Hematopoietic multipotent progenitor cell treated with erythropoietin and hydrocortisone succinate and interleukin-3 and kit ligand, for 8 days (in vitro differentiated cells): ENCODE data around the gene FRMD3.

Experiments used
- DNase-seq: peaks from one replicate; pipeline ENCODE4 v3.0.0-alpha.2; 2015

Gene FRMD3

DNA sequence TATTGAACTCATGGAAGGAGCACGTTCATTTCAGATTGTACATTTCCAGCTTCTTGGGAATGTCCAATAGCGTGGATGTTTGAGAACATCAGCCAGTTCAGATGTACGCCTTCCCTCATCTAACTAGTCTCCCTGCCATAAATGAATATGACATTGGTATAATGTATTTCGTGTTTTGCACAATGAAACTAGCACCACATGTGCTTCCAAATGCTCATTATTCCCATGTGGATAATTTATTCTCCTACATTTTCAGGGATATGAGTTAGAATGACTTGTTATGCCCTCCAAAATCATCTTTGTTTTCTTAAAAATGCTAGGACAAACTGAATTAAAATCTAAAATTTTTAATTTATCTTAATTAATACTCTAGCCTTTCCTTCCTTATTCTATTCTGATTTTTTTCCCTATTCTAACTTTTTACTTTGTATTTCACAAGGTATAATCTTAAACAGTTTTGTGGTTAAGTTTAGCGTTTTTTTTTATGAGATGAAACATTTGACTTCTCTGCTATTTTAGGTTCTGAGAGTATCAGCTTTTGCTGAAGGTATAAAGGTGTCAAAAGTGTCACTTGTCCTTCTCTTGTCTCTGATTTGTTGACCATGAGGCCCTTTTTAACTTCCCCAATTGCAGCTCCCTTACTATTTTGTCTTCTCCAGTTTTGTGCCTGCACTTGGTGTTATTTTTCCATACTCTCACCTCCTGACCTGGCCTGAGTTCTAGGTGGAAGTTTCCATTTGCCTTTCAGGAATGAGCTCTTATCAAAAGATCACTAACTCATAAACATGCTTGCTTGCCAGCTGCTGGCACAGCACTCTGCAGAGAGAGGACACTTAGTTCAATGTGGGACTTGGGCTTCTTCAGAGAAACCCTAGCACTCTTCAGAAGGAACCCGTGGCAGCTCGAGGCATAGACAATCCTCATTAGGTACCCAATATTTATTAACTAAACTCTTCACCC, 106.8 kb downstream of the FRMD3 start:
- DNase-seq: no peak

DNA sequence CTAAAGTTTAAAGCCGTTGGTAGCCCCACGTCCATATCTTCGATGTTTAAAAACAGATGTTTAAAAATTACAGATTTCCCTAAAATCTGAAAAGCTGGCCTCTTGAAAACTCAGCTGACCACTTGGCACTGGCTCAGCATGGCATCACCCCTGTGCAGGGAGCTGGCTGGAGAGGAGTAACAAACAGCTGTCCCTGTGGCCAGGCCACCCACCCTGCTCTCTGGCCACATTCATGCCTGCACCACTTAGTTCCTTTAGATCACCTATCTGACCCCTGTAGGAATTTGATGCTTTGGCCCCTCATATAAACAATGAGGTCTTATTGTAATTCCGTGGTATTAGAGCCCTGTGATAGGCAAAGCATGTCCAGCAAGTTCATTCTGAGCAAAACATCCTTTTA, 107.5 kb downstream of the FRMD3 start:
- no peak for DNase-seq

DNA sequence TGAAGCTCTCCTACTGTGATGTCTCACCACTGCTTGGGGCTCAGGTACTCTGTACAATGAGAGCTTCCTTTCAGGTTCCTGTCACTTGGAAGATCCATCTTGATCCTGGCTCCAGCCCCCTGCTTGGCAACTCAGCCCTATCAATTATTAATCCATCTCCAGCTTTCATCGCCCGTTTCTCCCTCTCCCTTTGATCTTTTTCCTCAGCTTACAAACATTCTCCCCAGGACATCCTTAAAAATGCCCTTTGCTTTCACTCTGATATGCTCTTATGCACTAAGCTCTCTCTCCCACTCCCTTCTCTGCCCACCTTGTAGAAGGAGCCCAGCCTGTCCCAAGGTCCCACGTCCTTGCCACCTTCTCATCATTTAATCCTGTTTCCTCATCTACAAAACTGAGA, 109.0 kb downstream of the FRMD3 start:
- DNase-seq: no peak

DNA sequence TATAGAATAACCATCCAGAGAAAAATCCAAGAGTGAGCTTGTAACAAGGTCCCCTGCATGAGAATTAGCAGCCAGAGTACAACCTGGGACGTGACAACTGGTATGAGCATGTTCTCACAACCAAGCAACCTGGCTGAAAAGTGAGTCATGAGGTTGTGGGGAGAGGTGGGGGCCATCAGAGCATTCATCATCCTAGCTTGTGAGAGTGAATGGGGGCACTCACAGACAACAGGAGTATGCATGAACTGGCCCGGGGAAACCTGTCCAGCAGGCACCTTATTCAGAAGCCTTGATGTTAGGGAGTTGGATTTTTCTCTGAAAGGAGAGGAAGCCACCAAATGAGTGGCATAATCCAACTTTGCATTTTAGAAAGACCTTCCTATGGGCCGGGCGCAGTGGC, 113.0 kb downstream of the FRMD3 start:
- no peak for DNase-seq

DNA sequence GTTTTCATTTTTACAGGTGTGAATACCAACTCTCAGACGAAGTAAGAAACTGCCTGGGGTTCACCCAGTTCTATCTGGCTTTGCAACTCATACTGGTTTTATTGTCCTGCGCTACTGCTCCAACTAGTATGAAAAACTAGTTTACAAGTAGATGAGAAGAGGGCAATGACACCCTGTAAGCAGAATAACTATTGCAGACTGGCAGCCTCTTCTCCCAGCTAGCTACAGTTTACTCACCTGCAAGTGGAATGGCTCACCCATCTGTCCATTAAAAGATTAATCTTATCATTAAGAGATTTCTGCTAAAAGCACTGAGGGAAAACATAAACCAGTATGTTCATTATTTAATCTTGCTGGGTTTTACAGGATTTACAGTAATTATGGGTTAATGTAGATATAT, 113.4 kb downstream of the FRMD3 start:
- DNase-seq: no peak

DNA sequence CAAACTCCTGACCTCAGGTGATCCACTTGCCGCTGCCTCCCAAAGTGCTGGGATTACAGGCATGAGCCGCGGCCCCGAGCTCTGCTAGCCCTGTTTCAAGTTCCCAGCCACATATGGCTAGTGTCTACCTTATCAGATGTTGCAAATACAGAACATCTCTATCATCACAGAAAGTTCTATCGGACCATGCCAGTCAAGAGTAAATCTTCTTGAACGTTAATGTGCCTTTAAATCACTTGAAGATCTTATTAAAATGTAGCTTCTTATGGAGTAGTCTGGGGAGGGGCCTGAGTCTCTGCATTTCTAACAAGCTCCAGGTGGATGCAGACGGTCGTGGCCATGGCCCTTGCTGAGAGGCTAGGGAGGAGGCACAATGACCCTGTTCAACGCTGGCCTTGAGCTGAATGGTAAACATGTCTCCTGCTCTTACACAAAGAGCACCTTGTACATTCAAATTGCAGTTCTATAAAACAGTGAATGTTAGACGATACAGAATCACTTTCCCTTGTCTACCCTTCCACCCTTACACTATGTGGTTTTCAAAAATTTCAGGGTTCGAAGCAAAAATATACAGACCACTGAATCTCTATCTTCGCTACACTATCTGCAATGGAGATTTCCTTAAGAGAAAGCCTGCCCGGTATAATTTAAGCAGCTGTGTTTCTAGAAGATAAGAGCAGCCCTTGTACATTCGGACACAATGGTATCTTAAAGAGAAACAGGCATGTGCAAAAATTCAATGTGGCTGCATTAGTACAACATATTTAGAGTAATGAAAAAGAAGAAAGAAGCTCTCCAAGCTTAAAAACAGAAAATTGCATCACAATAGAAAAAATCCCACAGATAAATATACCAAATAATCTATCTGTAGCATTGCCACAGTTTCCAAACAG, 114.1 kb downstream of the FRMD3 start:
- no peak for DNase-seq

DNA sequence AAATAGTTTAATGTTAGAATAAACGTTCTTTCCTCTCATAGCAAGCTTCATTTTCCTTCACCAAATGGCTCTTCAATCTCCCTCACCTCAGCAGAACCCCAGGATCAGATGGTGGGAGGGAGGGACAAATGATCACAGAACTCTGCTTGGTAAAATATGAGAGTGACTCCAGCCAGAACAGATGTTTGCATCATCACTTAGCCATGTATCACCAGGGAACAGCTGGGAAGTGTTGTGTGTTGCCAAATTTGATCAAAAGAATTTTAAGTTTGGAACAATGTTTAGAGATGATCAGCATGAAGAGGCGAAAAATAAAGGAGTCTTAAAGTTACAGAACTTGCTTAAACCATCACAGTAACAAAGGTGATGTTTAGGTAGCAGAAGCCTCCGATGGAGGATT, 115.7 kb downstream of the FRMD3 start:
- DNase-seq: no peak

DNA sequence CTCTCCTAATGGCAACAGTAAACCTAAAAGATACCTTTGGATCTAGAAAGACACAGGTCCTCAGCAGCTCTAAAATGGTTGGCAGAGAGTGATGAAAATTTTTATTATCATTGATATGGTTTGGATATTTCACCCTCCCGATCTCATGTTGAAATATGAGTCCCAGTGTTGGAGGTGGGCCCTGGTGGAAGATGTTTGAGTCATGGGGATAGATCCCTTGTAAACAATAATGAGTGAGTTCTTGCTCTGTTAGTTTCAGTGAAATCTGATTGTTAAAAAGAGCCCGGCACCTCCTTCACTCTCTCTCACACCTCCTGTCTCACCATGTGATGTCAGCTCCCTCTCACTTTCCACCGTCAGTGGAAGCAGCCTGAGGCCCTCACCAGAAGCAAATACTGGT, 117.7 kb downstream of the FRMD3 start:
- no peak for DNase-seq

DNA sequence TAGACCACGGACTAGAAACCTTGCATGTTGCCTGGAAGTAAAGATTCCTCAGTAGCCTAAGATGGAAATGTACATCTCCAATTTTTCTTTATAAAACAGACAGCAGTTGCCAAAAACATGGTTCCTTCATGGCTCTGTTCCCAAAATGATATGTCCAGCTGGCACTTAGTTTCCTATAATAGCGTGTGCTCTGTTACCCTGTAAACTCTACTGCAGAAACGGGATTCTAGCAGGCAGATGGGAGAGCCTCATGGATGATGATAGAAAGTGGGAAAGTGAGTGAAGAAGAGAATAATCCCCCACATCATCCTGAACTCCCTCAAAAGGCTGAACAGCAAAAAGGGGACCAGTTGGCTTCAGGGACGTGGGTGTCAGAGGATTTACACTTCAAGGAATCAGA, 118.2 kb downstream of the FRMD3 start:
- DNase-seq: no peak

DNA sequence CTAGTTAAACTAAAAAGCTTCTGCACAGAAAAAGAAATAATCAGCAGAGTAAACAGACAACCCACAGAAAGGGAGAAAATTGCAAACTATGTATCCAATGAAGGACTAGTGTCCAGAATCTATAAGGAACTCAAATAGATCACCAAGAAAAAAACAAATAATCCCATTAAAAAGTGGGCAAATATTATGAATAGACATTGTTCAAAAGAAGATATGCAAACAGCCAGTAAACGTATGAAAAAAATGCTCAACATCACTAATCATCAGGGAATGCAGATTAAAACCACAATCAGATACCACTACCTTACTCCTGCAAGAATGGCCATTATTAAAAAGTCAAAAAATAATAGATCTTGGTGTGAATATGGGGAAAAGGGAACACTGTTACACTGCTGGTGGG, 119.9 kb downstream of the FRMD3 start:
- no peak for DNase-seq

DNA sequence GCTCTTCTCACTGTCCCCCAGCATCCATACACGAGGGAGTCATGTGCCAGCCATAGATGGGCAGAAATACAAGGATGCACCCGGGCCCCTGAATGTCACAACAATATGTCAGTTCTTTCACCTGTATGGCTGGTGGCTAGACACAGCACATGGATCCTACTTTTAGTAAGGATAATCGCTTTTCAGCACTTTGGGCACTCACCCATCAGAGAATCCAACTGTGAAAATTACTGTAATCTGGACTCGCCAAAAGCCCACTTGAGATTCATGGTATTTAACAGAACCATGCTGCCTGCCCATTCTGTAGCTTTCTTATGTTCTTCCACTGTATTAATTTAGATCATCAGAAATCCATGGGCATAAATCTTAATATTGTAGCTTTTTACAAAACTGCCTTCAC, 124.8 kb downstream of the FRMD3 start:
- no peak for DNase-seq

DNA sequence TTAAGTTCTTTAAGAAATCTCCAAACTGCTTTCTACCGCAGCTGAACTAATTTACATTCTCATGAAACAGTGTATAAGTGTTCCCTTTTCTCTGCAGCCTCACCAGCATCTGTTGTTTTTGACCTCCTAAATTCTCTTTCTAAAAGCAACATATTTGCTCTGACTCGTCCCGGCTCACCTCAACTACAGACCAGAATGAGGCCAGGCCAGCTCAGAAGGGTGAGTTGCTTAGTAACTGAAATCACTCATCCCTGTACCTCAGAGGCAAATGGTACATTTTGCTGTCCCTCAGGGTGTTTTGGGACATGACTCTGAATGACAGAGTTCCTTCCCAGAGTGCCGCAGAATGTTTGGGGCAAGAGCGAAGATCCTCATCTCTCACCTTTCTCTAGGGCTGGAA, 127.5 kb downstream of the FRMD3 start:
- DNase-seq: no peak

DNA sequence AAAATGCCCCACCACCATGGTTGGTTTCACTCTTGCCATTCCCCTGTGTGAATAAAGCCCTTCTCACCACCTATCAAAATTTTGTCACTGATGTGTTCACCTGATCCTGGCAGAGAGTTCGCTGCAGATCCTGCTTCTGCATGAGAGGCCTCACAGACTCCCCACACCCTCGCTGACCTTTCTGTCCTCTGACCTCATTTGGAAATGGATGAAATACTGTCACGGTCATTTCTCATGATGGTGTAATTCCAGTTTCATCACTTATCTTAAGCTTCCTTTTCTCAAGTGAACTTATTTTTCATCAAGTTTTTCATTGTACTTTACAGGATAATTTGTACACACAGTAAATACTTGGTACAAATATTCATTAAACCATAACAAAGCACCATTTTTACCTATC, 131.3 kb downstream of the FRMD3 start:
- DNase-seq: no peak

DNA sequence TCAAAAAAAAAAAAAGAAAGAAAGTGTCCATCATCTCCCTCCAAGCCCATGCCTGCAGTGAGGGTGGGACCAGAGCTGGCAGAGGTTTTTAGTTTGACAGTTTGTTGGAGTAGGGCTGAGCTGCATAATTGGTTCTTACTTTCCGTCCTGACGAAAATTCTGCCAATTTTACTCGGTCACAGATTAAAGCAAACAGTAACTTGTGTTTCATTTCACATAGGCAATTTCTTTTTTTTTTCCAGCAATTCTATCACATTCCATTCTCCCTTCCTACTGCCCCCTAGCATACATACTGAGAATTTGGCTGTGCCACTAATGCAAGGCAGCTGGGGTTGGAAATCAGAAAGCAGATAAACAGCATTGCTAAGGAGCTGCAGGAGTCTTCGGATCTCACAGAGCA, 132.4 kb downstream of the FRMD3 start:
- no peak for DNase-seq

DNA sequence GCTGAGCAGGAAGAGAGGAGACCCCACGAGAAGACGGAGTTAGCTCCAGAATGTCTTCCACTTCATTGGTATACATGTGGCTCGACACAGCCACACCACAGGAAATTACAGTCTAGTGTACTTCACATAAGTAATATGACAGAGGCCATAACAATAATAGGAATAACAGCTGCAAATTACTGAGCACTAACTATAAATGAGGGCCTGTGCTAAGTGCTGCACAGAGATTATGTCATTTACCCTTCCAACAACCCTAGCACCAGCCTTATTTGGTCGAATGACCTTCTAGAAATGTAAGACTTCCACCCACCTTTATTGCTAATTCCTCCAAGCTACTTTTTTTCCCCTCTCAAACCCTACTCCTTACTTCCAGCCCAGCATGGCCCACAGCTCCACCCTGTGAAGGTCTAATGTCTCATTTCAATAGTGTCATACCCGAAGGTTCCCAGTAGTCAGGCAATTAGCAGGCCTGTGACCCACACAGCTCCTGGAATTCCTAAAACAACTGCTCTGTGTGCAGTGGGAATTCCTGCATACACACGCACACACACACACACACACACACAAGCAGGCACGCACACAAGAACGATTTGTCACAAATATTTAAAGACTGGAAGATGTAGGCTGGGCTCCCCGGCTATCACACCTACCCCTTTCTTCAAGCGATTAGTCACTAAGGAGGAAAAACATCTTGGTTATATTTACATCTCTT, 134.5 kb downstream of the FRMD3 start:
- DNase-seq: no peak

DNA sequence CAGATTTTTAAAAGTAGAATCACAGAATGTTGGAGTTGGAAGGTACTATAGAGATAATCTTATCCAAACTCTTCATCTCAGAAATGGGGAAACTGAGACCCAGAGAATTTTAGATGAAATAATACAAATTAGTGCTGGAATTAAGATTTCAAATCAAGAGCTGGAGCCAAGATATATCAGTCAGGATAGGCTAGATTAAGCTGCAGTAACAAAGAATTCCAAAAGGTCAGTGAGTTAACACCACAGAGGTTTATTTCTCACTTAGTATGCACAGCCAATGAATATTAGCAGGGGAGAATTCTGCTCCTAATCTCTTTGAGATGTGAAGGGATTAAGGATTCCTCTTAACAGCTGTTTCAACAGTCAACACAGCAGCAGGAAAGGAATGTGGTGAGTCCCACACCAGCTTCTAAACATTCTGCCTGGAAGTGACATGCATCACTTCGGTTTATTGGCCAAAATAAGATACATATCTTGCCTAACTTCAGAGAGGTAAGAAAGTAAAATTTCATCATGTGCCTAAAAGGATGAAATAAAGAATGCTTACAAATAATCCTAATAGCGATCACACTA, 136.8 kb downstream of the FRMD3 start:
- no peak for DNase-seq

DNA sequence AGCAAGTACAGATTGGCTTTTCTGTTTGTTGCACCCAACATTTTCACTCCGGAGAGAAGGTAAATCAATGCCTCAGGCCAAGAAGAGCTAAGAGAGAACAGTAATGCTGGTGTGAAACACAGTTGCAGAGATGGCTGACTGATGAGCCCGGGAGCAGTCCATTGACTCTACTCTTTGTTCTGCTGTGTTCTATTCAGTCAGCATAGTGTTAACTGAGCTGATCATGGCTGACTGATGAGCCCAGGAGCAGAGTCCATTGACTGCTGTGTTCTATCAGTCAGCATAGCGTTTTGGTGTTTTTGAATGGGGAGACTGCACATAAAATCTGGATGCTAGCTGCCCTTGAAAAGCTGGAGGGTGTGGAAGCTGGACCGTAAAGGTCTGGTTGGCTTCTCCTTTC, 141.4 kb downstream of the FRMD3 start:
- no peak for DNase-seq

DNA sequence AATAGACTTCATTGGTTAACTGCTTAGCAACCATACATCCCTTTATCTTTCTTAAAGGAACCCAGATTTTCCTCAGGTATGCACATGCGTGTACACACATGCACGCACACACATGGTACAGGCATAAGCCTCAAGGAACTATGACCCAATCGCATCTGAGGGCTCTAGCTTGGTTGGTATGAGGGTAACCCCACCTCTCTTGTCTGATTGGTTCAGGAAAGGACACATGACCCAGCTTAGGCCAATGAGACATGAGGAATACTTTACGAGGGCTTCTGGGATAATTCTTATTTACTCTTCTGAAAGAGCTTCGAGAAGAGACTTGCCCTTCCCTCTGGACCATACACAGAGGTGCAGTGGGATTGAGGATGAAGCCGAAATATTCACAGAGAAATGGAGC, 141.9 kb downstream of the FRMD3 start:
- DNase-seq: no peak

DNA sequence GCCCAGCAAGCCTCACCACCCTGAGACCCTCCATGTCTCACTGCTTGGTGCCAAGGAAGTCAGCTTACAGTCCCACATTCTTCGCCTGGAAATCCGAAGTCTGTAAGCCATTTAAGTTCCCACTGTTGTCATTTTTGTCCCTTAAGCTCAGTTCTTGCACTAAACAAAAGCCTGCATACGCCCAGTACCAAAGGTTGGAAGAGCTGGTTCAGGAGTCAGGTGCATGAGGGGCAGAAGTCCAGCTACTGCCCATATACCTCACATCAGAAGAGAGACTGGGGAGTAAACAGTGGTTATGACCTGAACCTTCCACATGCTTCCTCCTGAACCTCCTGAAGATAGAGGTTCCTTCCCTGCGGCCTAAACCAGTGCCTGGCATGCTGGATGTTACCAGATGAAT, 146.0 kb downstream of the FRMD3 start:
- DNase-seq: no peak

DNA sequence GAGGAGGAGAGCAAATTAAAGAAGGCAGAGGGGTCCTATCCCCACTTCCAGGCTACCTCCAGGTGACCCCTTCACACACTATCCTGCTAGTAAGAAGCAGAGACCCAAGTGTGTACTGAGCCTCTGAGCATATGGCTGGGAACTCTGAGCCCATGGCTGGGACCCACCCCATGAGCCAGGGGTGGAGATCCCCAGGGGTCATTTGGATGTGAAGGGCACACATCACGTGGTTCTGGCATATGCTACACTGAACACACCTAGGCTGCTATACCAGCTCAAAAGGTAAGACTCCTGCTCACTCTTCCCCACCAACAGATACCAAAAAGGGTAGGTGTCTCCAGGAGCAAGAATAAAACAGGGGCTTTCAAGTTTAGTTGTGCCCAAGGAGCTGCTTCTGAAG, 149.9 kb downstream of the FRMD3 start:
- no peak for DNase-seq

DNA sequence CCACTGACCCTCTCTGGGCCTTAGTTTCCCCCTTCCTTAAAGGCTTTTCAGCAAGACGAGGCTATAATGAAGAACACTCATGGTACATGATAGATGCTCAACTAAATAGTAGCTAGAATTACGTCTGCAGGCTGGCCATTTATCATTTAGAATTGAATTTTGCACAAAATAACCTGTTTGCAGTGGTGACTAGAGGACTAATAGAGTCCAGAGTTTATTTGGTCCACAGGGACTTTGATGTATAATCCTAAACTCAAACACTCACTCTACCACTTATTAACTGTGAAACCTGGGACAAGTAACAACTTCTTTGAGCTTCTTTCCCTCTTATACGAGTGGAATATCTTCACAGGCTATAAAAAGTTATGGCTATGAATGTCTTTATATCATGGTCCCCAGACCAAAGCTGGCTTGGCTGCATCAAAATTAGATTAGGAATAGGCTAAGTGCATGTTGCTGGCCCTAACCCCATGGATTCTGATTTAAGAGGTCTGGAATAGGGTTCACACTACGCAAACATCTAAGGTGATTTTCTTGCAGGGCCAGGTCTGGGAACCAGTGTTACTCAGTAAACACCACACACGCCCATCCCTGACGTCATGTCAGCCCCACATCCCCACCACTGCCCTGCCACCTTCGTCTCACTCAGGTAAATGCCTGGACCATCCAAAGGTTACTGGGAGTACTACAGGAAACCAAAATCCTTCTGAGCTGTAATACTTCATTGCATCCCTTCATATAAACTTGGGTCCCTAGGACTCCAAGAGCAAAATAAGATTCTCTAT, 150.6 kb downstream of the FRMD3 start:
- no peak for DNase-seq

DNA sequence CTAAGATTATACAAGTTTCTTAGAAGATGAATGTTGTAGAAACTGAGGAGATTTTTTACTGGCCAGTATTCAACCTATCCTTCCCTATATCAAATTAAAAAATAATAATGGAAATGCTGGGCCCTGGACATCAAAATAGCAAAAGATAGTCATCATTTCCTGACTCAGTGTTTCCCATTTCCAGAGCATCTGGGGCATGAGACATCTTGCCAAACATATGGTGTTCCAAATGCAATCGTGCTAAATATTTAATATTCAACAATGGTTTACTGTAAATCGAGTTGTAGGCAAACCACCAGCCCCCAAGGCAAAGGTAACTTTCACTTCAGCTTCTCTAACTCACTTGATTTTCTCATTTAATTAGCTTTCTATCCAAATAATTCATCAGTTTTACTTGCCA, 152.9 kb downstream of the FRMD3 start:
- no peak for DNase-seq
